Activated B cell treated with CpG ODN at 0.5 μM for 24 hours (primary cell): ENCODE measurements around the gene PLCD4. TPM values are rescaled to one million over a fixed set of nuclear protein-coding genes. Genes with fewer than 3 reads are reported as not detected.

Experiments used
- ATAC-seq: fragments of 200-7000 bp; cut with Tn5 transposase; one replicate; pipeline ENCODE4 v1.10.0; 2021; ENCODE audit warnings: low read depth, mild to moderate bottlenecking, moderate library complexity
- CTCF ChIA-PET: fragments of 350-600 bp; sonication (Branson Sonifier 250); formaldehyde crosslinking; loops from one replicate; lab custom pipeline; 2021; ENCODE audit warnings: antibody characterized with exemption; lab: Charles Lee
- POLR2A ChIA-PET: fragments of 350-600 bp; sonication (Branson Sonifier 250); formaldehyde crosslinking; loops from one replicate; lab custom pipeline; 2021; ENCODE audit warnings: antibody characterized with exemption; lab: Charles Lee
- DNase-seq: peaks from one replicate; pipeline ENCODE4 v3.0.0; 2022
- H3K27ac Mint-ChIP-seq: one replicate; pipeline ENCODE4 v1.8.0; 2020; ENCODE audit warnings: mixed read lengths
- H3K27me3 Mint-ChIP-seq: one replicate; pipeline ENCODE4 v1.8.0; 2021; ENCODE audit warnings: mixed read lengths
- H3K36me3 Mint-ChIP-seq: one replicate; pipeline ENCODE4 v1.8.0; 2021; ENCODE audit warnings: low read depth, mixed read lengths
- H3K4me1 Mint-ChIP-seq: one replicate; pipeline ENCODE4 v1.8.0; 2021; ENCODE audit warnings: mixed read lengths
- H3K4me3 Mint-ChIP-seq: one replicate; pipeline ENCODE4 v1.8.0; 2020; ENCODE audit warnings: mild to moderate bottlenecking, mixed read lengths
- H3K9me3 Mint-ChIP-seq: one replicate; pipeline ENCODE4 v1.8.0; 2020; ENCODE audit warnings: mixed read lengths
- intact Hi-C: fragments of 100-400 bp; cut with micrococcal nuclease; formaldehyde crosslinking; loops from one replicate; pipeline ENCODE4 v1.15.1; 2024
- total RNA-seq: library from RNA; stranded (reverse); gene quantifications from 2 replicates; pipeline ENCODE4 v1.2.3, GENCODE V29; 2022
- TF ChIP-seq, protein P1 (sequence below): fragments of 200-600 bp; IDR thresholded peaks from one replicate; pipeline ENCODE4 v1.8.0; 2022; ENCODE audit warnings: antibody characterized with exemption, mild to moderate bottlenecking

The PLCD4 gene
- total RNA-seq, 1 donor from 2014 or later = 0.64 TPM

DNA sequence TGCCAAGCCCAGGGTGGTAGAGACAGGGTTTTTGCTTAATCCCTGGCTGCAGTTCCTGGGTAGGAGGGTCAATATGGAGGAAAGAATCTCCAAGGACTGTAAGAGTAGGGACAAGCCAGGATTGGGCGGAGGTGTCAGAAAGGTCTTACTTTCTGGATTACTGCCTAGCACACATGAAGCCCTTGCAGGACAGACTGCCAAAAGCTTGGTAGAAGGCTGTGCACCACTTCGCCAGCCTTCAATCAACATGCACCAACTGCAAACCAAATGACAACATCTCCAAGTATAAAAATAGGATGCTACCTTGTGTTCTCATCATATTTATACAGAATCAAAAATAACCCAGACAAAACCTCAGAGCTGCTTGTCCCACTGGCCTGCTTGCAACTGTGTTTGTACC lies 48.1 kb downstream of the PLCD4 start:
- Mint-ChIP-seq H3K4me1 (peaks cover 31% of the 10 kb centered on the region), H3K4me3 (no peak overlapping the region), H3K27me3 (no peaks in the 10 kb centered on the region), H3K36me3 (peaks cover 69% of the 10 kb centered on the region), H3K9me3 (no peaks in the 10 kb centered on the region), H3K27ac (no peak overlapping the region)
- ATAC-seq = no peak
- intact Hi-C loops = loop anchor here (5.0 kb wide), 1 partner anchor 522 kb away; the partner anchor contains the start of genes CNPPD1 and RETREG2
- ChIA-PET POLR2A (no interaction called here), CTCF (interaction anchor here (1.4 kb wide), 1 partner anchor 242 kb away, joined by 3 read pairs; no protein-coding TSS in a partner anchor)
- DNase-seq = no peak
- TF ChIP-seq, protein P1, sequence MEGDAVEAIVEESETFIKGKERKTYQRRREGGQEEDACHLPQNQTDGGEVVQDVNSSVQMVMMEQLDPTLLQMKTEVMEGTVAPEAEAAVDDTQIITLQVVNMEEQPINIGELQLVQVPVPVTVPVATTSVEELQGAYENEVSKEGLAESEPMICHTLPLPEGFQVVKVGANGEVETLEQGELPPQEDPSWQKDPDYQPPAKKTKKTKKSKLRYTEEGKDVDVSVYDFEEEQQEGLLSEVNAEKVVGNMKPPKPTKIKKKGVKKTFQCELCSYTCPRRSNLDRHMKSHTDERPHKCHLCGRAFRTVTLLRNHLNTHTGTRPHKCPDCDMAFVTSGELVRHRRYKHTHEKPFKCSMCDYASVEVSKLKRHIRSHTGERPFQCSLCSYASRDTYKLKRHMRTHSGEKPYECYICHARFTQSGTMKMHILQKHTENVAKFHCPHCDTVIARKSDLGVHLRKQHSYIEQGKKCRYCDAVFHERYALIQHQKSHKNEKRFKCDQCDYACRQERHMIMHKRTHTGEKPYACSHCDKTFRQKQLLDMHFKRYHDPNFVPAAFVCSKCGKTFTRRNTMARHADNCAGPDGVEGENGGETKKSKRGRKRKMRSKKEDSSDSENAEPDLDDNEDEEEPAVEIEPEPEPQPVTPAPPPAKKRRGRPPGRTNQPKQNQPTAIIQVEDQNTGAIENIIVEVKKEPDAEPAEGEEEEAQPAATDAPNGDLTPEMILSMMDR = no peak

DNA sequence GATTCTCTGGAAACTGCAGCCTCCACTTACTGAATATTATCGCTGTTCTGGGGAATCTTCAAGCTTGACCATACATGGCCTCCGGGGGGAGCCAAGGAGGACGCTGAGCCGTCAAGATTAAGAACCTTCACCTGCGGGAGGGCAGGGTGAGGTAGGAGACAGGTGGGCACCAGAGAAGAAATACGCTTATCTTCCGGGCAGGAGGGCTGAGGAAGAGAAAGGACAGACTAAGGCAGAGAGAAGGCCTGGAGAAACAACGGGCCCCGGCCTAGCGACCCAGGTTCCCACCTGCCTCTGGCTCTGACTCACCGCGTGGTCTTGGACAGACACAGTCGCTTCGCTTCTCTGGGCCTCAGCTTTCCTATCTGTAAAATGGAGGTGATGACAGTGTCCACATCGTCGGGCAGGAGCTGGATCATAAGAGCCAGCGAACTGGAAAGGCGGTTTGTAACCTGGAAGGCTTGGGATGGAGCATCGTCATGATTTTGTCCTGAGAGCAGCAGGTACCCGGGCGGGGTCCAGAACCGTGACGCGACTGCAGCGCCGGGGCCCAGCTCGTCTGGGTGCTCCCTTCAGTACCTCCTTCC lies 51.1 kb downstream of the PLCD4 start:
- DNase-seq = peak; percentile 32
- TF ChIP-seq, protein P1 = no peak
- no peaks in the 10 kb centered on the region for H3K9me3 Mint-ChIP-seq
- peaks cover 31% of the 10 kb centered on the region for H3K4me1 Mint-ChIP-seq
- H3K4me3 Mint-ChIP-seq = peak overlapping the region; percentile 99
- peak overlapping the region; percentile 93 for H3K27ac Mint-ChIP-seq
- ChIA-PET CTCF (interaction anchor here (1.0 to 3.1 kb wide), 10 partner anchors 9 to 252 kb away, joined by 3 to 27 read pairs (median 7); partner anchors contain the start of genes RNF25, STK36 and TTLL4), POLR2A (interaction anchor here (0.6 to 4.7 kb wide), 17 partner anchors 9 to 729 kb away, joined by 3 to 61 read pairs (median 4); partner anchors contain the start of genes DNAJB2, DNPEP, RNF25 and STK36)
- intact Hi-C loops = loop anchor here (1.0 to 5.0 kb wide), 10 partner anchors 10 to 519 kb away; partner anchors contain the start of genes AAMP, CNOT9, CNPPD1 and PNKD
- H3K36me3 Mint-ChIP-seq = peaks cover 67% of the 10 kb centered on the region
- no peaks in the 10 kb centered on the region for H3K27me3 Mint-ChIP-seq
- ATAC-seq = peak; percentile 29

DNA sequence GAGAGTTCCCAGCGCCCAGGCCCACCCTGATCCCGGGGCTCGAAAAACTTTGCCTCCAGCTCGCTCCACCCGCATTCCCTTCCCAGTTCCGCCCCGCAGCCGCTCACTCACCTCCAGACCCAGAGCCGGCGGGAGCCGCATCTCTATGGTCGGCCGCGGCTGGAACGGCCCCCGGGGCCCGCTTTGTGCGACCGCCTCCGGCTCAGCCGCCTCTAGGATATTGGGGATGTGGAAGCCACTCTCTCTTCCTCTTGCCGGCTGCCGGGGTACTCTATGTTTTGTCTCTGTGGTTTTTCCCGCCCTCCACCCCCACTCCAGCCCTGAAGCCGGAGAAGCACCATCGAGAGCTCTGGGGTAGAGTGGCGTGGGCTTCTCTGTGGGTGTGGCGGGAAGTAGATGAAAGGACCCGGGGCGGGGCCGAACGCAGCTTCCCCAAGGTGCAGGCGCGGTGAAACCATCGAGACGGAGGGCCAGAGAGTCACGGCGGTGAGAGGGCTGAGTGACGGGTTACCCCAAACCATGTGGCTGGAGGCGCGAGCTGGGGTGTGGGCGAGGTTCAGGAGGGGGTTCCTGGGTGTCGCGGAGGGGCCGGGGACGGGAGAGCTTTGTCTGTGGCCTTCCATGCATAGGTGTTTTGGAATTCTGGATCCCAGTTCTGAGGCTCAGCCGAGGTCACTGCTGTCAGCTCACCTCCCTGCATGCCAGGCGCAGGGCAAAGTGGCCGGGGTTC lies 51.7 kb downstream of the PLCD4 start, which contains the start of the genes BCS1L and ZNF142:
Gene BCS1L (plus strand): TSS at position 426 of the 730 bp plus-strand sequence. CDS start 1,305 bp downstream, outside the sequence.
Gene ZNF142 (minus strand): TSS at position 366 of the 730 bp plus-strand sequence. CDS start 3,194 bp downstream, outside the sequence.
- Mint-ChIP-seq H3K27me3 (no peaks in the 10 kb centered on the region), H3K36me3 (peaks cover 68% of the 10 kb centered on the region), H3K4me3 (peak within 1 kb of the TSS; percentile 99), H3K4me1 (peaks cover 31% of the 10 kb centered on the region), H3K9me3 (no peaks in the 10 kb centered on the region), H3K27ac (peak within 1 kb of the TSS; percentile 93)
- DNase-seq (peak; percentile 85), ATAC-seq (peak; percentile 96)
- ChIA-PET CTCF (interaction anchor here (0.9 to 3.1 kb wide), 11 partner anchors 9 to 253 kb away, joined by 3 to 27 read pairs (median 4); partner anchors contain the start of genes RNF25, STK36 and TTLL4), POLR2A (interaction anchor here (0.5 to 4.7 kb wide), 19 partner anchors 8 to 728 kb away, joined by 3 to 61 read pairs (median 4); partner anchors contain the start of genes DNPEP, RNF25, STK36 and TTLL4)
- TF ChIP-seq, protein P1 = no peak
- intact Hi-C loops = loop anchor here (1.0 to 5.0 kb wide), 10 partner anchors 11 to 518 kb away; partner anchors contain the start of genes AAMP, CNOT9, CNPPD1 and PNKD

DNA sequence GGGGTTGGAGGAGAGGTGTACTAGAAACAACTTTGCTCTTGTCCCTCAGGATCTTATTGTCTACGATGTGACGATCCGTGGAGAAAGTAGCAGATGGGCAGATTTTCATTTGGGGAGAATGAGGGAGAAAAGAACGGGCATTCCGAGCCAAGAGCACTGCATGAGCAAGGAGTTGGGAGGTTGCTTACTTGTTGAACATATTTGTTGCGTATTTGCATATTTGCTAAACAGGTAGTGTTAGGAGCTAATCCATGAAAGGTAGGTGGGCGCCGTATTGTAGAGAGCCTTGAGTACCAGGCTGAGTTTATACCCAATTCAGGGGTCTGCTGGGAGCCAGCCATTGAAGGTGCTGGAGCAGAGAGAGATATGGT lies 52.3 kb downstream of the PLCD4 start:
- peaks cover 68% of the 10 kb centered on the region for H3K36me3 Mint-ChIP-seq
- peak overlapping the region; percentile 99 for H3K4me3 Mint-ChIP-seq
- no peak for ATAC-seq
- intact Hi-C loops = loop anchor here (1.0 to 5.0 kb wide), 10 partner anchors 12 to 517 kb away; partner anchors contain the start of genes AAMP, CNOT9, CNPPD1 and PNKD
- POLR2A ChIA-PET = interaction anchor here (0.6 to 4.7 kb wide), 11 partner anchors 7 to 728 kb away, joined by 3 to 61 read pairs (median 6); partner anchors contain the start of genes DNPEP, RNF25, STK36 and TTLL4
- CTCF ChIA-PET = interaction anchor here (0.9 to 3.1 kb wide), 9 partner anchors 10 to 253 kb away, joined by 3 to 27 read pairs (median 10); partner anchors contain the start of genes RNF25, STK36 and TTLL4
- DNase-seq = no peak
- H3K9me3 Mint-ChIP-seq = no peaks in the 10 kb centered on the region
- H3K27ac Mint-ChIP-seq = peak overlapping the region; percentile 93
- no peaks in the 10 kb centered on the region for H3K27me3 Mint-ChIP-seq
- TF ChIP-seq, protein P1 = no peak
- H3K4me1 Mint-ChIP-seq = peaks cover 31% of the 10 kb centered on the region
